ENCODE data around the gene HCFC1.

Gene HCFC1

GRCh38 chrX:153971450-153972367 is at the start of gene HCFC1:
Gene HCFC1 (minus strand): TSS chrX:153971818. CDS start chrX:153970840, 978 bp downstream.
- peaks cover 62% of the 10 kb centered on the region for H3K36me3 Mint-ChIP-seq
- ATAC-seq (peak; percentile 58), DNase-seq (ENCODE audit: low spot score in 2 of 2) (peak; percentile 73 to 93)
- H3K4me3 Mint-ChIP-seq = peak within 1 kb of the TSS; percentile 97
- H3K9me3 Mint-ChIP-seq = no peaks in the 10 kb centered on the region
- peak within 1 kb of the TSS; percentile 100 for H3K27ac Mint-ChIP-seq
- H3K4me1 Mint-ChIP-seq = peaks cover 33% of the 10 kb centered on the region

- H3K9me3 Mint-ChIP-seq = no peaks in the 10 kb centered on the region
- ATAC-seq = peak; percentile 43
- H3K27ac Mint-ChIP-seq = peak overlapping the region; percentile 95
- H3K4me3 Mint-ChIP-seq = peak overlapping the region; percentile 87
- peaks cover 46% of the 10 kb centered on the region for H3K36me3 Mint-ChIP-seq
- H3K4me1 Mint-ChIP-seq = peaks cover 6% of the 10 kb centered on the region
- no peak for DNase-seq (ENCODE audit: low spot score in 2 of 2)
Observed at GRCh38 chrX:154021131-154021611, 49.6 kb upstream of the HCFC1 start.

- Mint-ChIP-seq H3K27ac (peak overlapping the region; percentile 95), H3K4me1 (peaks cover 11% of the 10 kb centered on the region), H3K36me3 (peaks cover 46% of the 10 kb centered on the region), H3K9me3 (no peaks in the 10 kb centered on the region), H3K4me3 (peak overlapping the region; percentile 87)
- ATAC-seq = peak; percentile 44
- no peak for DNase-seq (ENCODE audit: low spot score in 2 of 2)
Observed at GRCh38 chrX:154020536-154021115, 49.0 kb upstream of the HCFC1 start.

- Mint-ChIP-seq H3K4me3 (peak within 1 kb of the TSS; percentile 87), H3K27ac (peak within 1 kb of the TSS; percentile 95), H3K36me3 (peaks cover 53% of the 10 kb centered on the region), H3K4me1 (peaks cover 13% of the 10 kb centered on the region), H3K9me3 (no peaks in the 10 kb centered on the region)
- peak; percentile 41 to 72 for DNase-seq (ENCODE audit: low spot score in 2 of 2)
- peak; percentile 84 for ATAC-seq
Observed at GRCh38 chrX:154019633-154020528, 48.3 kb upstream of the HCFC1 start, which contains the start of gene IRAK1. Gene IRAK1 (minus strand): TSS chrX:154019902. CDS start chrX:154019812, 90 bp downstream.

- Mint-ChIP-seq H3K4me1 (peaks cover 13% of the 10 kb centered on the region), H3K27ac (peak overlapping the region; percentile 95), H3K4me3 (peak overlapping the region; percentile 82), H3K36me3 (peaks cover 60% of the 10 kb centered on the region), H3K9me3 (no peaks in the 10 kb centered on the region)
- ATAC-seq (peak; percentile 31), DNase-seq (ENCODE audit: low spot score in 2 of 2) (peak in 1 of 2 donors; percentile 55)
Observed at GRCh38 chrX:154019061-154019621, 47.5 kb upstream of the HCFC1 start.

GRCh38 chrX:154018518-154019060 is 47.0 kb upstream of the HCFC1 start:
- DNase-seq (ENCODE audit: low spot score in 2 of 2) = no peak

GRCh38 chrX:154017766-154018517 is 46.3 kb upstream of the HCFC1 start:
- Mint-ChIP-seq H3K4me3 (peak overlapping the region; percentile 82), H3K27ac (peak overlapping the region; percentile 95), H3K36me3 (peaks cover 71% of the 10 kb centered on the region), H3K4me1 (peaks cover 13% of the 10 kb centered on the region), H3K9me3 (no peaks in the 10 kb centered on the region)
- DNase-seq (ENCODE audit: low spot score in 2 of 2) (no peak), ATAC-seq (no peak)

More at GRCh38 chrX:154018518-154019060, 47.0 kb upstream of the HCFC1 start:
- peak overlapping the region; percentile 82 for H3K4me3 Mint-ChIP-seq
- no peaks in the 10 kb centered on the region for H3K9me3 Mint-ChIP-seq
- H3K36me3 Mint-ChIP-seq = peaks cover 65% of the 10 kb centered on the region
- peaks cover 13% of the 10 kb centered on the region for H3K4me1 Mint-ChIP-seq
- peak overlapping the region; percentile 95 for H3K27ac Mint-ChIP-seq
- ATAC-seq = no peak

- ATAC-seq (no peak), DNase-seq (ENCODE audit: low spot score in 2 of 2) (no peak)
- peaks cover 81% of the 10 kb centered on the region for H3K36me3 Mint-ChIP-seq
- peak overlapping the region; percentile 93 for H3K27ac Mint-ChIP-seq
- H3K9me3 Mint-ChIP-seq = no peaks in the 10 kb centered on the region
- peaks cover 13% of the 10 kb centered on the region for H3K4me1 Mint-ChIP-seq
- peak overlapping the region; percentile 37 for H3K4me3 Mint-ChIP-seq
Observed at GRCh38 chrX:154016366-154017076, 44.9 kb upstream of the HCFC1 start.

- Mint-ChIP-seq H3K4me3 (peak overlapping the region; percentile 37), H3K27ac (peak overlapping the region; percentile 93), H3K4me1 (peaks cover 7% of the 10 kb centered on the region), H3K9me3 (no peaks in the 10 kb centered on the region), H3K36me3 (peaks cover 86% of the 10 kb centered on the region)
- ATAC-seq (no peak), DNase-seq (ENCODE audit: low spot score in 2 of 2) (no peak)
Observed at GRCh38 chrX:154015581-154016264, 44.1 kb upstream of the HCFC1 start.

- Mint-ChIP-seq H3K36me3 (peaks cover 87% of the 10 kb centered on the region), H3K4me1 (peaks cover 7% of the 10 kb centered on the region), H3K4me3 (no peak overlapping the region), H3K9me3 (no peaks in the 10 kb centered on the region), H3K27ac (peak overlapping the region; percentile 48)
- ATAC-seq (no peak), DNase-seq (ENCODE audit: low spot score in 2 of 2) (no peak)
Observed at GRCh38 chrX:154014429-154015380, 43.1 kb upstream of the HCFC1 start.

GRCh38 chrX:154013614-154014360 is 42.2 kb upstream of the HCFC1 start:
- H3K4me3 Mint-ChIP-seq = no peak overlapping the region
- ATAC-seq = peak; percentile 78
- peak overlapping the region; percentile 48 for H3K27ac Mint-ChIP-seq
- no peaks in the 10 kb centered on the region for H3K9me3 Mint-ChIP-seq
- H3K36me3 Mint-ChIP-seq = peaks cover 92% of the 10 kb centered on the region
- H3K4me1 Mint-ChIP-seq = peaks cover 7% of the 10 kb centered on the region
- peak in 1 of 2 donors; percentile 65 for DNase-seq (ENCODE audit: low spot score in 2 of 2)

All from stimulated activated effector memory CD8-positive, alpha-beta T cell treated with anti-CD3 and anti-CD28 coated beads, Interleukin-12 subunit alpha, Interleukin-12 subunit beta, amount 100 ng/mL, for 72 hours (primary cell).